GM06990 (cell line): Measurements from ENCODE around the gene PER3.

Experiments
- DNase-seq: peaks from one replicate; pipeline ENCODE4 v3.0.0-alpha.2; 2011; ENCODE audit not compliant: insufficient read length; ENCODE audit errors: extremely low read depth
- H3K27me3 ChIP-seq: replicated peaks from 2 replicates; pipeline ENCODE4 v1.6.0; 2011; ENCODE audit warnings: low read length; ENCODE audit not compliant: control insufficient read depth, insufficient read depth
- H3K36me3 ChIP-seq: 2 replicates; pipeline ENCODE4 v1.5.1; 2011; ENCODE audit warnings: low read length; ENCODE audit not compliant: control insufficient read depth, insufficient read depth
- H3K4me3 ChIP-seq: replicated peaks from 2 replicates; pipeline ENCODE4 v1.5.1; 2011; ENCODE audit warnings: low read depth, mild to moderate bottlenecking, control low read depth, low read length
- TF ChIP-seq, protein P1 (sequence below): IDR thresholded peaks from 2 replicates; pipeline ENCODE4 v1.5.1; 2011; ENCODE audit warnings: low read length, control low read depth, mild to moderate bottlenecking, inconsistent platforms; ENCODE audit not compliant: insufficient read depth, poor library complexity, severe bottlenecking

Gene PER3

DNA sequence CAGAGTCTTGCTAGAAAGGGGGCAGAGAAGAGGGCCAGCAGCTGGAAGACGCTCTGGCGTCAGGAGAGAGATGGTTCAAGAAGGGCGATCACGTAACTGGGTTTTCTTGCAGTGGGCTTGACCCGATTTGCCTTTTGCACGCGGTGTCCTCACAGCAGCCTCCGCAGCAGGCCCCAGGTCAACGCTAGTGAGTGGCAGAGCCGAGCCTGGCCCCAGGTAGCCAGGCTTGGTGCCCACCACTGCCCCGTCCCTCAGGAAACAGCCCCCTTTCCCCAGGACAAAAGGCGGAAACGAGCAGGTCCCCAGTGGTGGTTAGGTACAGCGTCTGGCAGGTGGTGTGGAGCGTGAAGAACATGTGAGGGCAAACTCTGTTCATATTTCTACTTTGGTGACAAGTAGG, 77.4 kb downstream of the PER3 start:
- Histone ChIP-seq H3K27me3 (0 out of 2 replicates have a peak, but pooled peaks cover 2% of the 10 kb centered on the region), H3K36me3 (no peaks in the 10 kb centered on the region), H3K4me3 (no peak overlapping the region)
- TF ChIP-seq, protein P1, sequence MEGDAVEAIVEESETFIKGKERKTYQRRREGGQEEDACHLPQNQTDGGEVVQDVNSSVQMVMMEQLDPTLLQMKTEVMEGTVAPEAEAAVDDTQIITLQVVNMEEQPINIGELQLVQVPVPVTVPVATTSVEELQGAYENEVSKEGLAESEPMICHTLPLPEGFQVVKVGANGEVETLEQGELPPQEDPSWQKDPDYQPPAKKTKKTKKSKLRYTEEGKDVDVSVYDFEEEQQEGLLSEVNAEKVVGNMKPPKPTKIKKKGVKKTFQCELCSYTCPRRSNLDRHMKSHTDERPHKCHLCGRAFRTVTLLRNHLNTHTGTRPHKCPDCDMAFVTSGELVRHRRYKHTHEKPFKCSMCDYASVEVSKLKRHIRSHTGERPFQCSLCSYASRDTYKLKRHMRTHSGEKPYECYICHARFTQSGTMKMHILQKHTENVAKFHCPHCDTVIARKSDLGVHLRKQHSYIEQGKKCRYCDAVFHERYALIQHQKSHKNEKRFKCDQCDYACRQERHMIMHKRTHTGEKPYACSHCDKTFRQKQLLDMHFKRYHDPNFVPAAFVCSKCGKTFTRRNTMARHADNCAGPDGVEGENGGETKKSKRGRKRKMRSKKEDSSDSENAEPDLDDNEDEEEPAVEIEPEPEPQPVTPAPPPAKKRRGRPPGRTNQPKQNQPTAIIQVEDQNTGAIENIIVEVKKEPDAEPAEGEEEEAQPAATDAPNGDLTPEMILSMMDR, result no peak
- DNase-seq, result no peak

DNA sequence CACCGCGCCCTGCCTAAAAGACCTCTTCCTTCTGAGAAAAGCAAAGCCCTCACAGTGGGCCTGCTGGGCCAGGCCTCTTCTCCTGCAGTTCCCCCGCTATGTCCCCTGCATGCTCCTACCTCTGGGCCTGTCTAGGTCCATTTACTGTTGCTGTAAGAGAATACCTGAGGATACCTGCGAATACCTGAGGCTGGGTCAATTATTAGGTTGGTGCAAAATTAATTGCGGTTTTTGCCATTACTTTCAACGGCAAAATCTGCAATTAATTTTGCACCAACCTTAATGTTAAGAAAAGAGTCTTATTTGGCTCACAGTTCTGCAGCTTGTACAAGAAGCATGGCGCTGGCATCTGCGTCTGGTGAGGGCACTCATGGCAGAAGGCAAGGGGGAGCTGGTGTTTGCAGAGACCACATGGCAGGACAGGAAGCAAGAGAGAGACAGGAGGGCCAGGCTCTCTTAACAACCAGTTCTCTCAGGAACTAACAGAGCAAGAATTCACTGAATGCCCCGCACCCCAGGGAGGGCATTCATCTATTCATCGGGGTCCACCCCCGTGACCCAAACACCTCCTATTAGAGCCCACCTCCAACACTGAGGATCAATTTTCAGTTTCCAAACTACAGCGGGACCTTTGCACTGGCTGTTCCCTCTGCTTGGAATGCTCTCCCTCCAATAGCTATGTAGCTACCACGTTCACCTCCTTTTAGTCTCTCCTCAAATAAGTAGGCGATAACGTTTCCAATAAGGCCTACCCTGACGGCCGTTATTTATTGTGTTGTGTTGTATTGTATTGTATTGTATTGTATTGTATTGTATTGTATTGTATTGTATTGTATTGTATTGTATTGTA, 78.3 kb downstream of the PER3 start:
- DNase-seq, result no peak
- TF ChIP-seq, protein P1, result no peak
- Histone ChIP-seq H3K36me3 (no peaks in the 10 kb centered on the region), H3K4me3 (no peak overlapping the region), H3K27me3 (0 out of 2 replicates have a peak, but pooled peaks cover 2% of the 10 kb centered on the region)

DNA sequence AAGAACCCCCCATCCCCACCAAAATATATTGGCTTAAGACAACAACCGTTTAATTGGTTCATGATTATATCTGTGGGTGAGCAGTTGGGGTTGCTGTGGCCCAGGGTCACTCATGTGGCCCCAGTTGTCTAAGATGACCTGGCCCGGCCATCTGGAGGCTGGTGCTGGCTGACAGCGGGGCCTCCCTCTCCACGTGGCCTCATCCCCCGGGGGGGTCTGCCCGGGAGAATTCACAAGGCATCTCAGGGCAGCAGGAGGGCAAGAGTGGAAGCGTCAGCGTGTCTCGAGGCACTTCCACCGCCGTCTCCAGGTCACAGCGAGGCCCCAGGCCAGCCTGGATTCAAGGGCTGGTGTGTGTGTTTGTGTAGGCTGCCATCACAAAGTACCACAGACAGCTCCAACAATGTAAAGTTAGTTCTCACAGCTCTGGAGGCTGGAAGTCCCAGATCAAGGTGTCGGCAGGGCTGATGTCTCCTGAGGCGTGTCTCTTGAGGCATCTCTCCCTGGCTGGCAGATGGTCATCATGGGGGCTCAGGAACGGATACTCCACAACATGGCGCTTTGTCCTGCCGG, 79.8 kb downstream of the PER3 start:
- TF ChIP-seq, protein P1, result no peak
- Histone ChIP-seq H3K27me3 (0 out of 2 replicates have a peak, but pooled peaks cover 2% of the 10 kb centered on the region), H3K36me3 (no peaks in the 10 kb centered on the region), H3K4me3 (no peak overlapping the region)
- no peak for DNase-seq

DNA sequence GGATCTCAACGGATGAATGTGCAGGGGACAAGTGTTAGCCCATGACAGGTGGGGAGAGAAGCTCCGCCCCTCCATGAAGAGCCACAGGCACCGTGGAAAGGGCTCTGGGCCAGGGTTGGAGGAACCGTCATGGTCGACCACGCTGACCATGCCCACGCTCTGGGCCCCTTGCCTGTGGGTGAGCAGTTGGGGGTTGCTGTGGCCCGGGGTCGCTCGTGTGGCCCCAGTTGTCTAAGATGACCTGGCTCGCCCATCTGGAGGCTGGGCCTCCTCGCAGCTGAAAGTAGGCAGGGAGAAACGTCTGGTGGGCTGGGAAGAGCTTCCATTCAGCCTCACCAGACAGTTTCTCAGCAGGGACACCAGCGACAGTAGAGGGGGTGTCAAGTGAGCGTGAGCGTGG, 81.9 kb downstream of the PER3 start:
- TF ChIP-seq, protein P1, result no peak
- Histone ChIP-seq H3K36me3 (no peaks in the 10 kb centered on the region), H3K4me3 (no peak overlapping the region), H3K27me3 (no peaks in the 10 kb centered on the region)
- DNase-seq, result no peak

DNA sequence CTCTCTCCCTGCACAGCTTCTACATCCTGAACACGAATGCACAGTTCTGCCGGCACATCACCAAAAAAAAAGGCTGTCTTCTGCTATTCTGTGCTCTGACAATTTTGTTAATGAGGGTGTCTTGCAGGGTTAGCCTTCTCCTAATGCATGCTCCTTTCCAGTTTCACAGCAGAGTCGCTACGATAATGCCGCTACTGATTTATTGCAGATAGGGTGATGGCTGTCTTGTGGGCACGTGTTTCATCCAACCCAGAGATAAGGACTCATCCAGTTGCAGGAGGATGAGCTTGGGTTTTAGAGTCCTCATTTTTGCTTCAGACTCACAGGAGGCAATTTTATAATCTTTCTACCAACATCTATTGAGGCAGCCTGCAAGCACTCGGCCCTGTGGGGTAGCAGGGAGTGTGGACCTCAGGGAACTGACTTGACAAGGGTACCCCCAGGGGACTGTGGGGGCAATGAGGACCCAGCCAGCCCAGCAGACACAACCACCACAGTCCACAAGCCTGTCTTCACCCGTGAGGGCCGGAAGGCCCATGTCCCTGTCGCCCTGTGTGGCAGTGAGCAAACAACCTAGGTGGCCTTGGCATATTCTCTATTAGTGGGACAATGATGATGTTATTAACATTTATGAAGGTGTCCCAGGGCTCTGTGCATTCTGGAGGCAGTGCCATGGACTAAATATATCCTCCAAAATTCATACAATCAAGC, 84.1 kb downstream of the PER3 start:
- no peaks in the 10 kb centered on the region for H3K27me3 ChIP-seq
- TF ChIP-seq, protein P1, result no peak
- H3K36me3 ChIP-seq, result no peaks in the 10 kb centered on the region
- no peak overlapping the region for H3K4me3 ChIP-seq
- no peak for DNase-seq
